Chondrocyte (in vitro differentiated cells): ENCODE measurements around the gene FAM200C. TPM values are rescaled to one million over a fixed set of nuclear protein-coding genes. Genes with fewer than 3 reads are reported as not detected.

Experiments used
- DNase-seq: peaks from one replicate; pipeline ENCODE4 v3.0.0; 2021; ENCODE audit warnings: mixed read lengths, low spot score
- H3K27ac Mint-ChIP-seq: one replicate; pipeline ENCODE4 v1.8.0; 2021; ENCODE audit warnings: mild to moderate bottlenecking, moderate library complexity, mixed read lengths; ENCODE audit not compliant: unreplicated experiment
- H3K27me3 Mint-ChIP-seq: 2 replicates; pipeline ENCODE4 v1.8.0; 2021; ENCODE audit warnings: low read depth, mixed read lengths
- H3K36me3 Mint-ChIP-seq: 2 replicates; pipeline ENCODE4 v1.8.0; 2021; ENCODE audit warnings: low read depth, mixed read lengths
- H3K4me1 Mint-ChIP-seq: 2 replicates; pipeline ENCODE4 v1.8.0; 2021; ENCODE audit warnings: low read depth, mild to moderate bottlenecking, mixed read lengths
- H3K4me3 Mint-ChIP-seq: one replicate; pipeline ENCODE4 v1.8.0; 2021; ENCODE audit warnings: mild to moderate bottlenecking, moderate library complexity, mixed read lengths; ENCODE audit not compliant: unreplicated experiment
- H3K9me3 Mint-ChIP-seq: 2 replicates; pipeline ENCODE4 v1.8.0; 2021; ENCODE audit warnings: low read depth, mixed read lengths
- total RNA-seq: library from RNA; stranded (reverse); gene quantifications from 3 replicates; pipeline ENCODE4 v1.2.1, GENCODE V29; 2021
- TF ChIP-seq, protein P1 (sequence below): fragments of 200-600 bp; sonication (generic); IDR thresholded peaks from 2 replicates; pipeline ENCODE4 v1.5.0; 2021; ENCODE audit warnings: antibody characterized with exemption, mild to moderate bottlenecking, moderate library complexity

FAM200C gene
- total RNA-seq, 1 donor from 2014 or later, result 4.1 TPM

DNA sequence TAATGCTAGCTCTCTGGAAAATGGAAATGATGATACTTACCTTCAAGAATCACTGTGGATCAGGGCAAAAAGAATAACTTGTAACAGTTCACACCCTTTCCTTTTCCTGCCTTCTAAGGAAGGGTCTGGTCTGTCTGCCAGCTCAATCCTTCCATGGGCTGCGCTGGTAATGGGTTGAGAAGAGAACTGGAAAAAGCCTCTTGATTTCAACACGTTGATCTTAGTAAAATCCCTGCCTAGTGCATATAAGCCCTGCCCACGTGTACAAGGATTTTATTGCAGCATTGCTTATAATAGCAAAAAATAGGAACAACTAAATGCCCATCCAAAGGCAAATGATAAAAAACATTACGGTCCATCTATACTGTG, 49.9 kb downstream of the FAM200C start:
- Mint-ChIP-seq H3K9me3 (no peaks in the 10 kb centered on the region), H3K27me3 (no peaks in the 10 kb centered on the region), H3K4me1 (peaks cover 2% of the 10 kb centered on the region), H3K36me3 (no peaks in the 10 kb centered on the region), H3K4me3 (no peak overlapping the region), H3K27ac (no peak overlapping the region)
- TF ChIP-seq, protein P1, sequence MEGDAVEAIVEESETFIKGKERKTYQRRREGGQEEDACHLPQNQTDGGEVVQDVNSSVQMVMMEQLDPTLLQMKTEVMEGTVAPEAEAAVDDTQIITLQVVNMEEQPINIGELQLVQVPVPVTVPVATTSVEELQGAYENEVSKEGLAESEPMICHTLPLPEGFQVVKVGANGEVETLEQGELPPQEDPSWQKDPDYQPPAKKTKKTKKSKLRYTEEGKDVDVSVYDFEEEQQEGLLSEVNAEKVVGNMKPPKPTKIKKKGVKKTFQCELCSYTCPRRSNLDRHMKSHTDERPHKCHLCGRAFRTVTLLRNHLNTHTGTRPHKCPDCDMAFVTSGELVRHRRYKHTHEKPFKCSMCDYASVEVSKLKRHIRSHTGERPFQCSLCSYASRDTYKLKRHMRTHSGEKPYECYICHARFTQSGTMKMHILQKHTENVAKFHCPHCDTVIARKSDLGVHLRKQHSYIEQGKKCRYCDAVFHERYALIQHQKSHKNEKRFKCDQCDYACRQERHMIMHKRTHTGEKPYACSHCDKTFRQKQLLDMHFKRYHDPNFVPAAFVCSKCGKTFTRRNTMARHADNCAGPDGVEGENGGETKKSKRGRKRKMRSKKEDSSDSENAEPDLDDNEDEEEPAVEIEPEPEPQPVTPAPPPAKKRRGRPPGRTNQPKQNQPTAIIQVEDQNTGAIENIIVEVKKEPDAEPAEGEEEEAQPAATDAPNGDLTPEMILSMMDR, result no peak
- DNase-seq, result no peak

DNA sequence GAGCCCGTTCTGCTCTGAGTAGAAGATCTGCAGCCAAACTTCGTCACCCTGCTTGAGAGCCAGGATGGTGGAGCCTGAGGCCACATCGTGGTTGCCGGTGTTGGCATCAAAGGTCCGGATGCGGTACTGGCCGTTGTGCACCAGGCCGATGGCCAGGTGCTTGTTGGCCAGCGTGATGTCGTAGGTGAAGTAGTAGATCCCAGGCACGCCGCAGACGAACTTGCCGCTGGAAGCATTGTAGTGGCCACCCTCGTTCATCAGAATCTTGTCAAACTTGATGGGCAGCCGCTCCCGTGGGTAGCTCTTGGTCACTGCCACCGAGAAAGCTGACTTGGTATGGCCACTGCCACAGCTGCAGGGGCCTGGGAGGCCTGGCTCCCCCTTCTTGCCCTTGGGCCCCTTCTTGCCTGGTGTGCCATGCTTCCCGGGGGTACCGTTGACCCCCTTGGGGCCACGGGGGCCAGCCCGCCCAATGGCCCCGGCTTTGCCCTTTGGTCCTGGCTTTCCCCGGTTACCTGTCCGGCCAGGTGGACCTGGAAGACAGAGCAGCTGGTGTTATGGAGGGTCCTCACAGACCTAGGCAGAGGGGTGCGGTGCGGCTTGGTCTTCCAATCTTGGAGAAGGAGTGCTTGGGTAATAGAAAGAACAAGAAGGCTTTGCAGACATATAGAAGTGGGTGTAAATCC, 50.5 kb downstream of the FAM200C start:
- no peak overlapping the region for H3K4me3 Mint-ChIP-seq
- no peak overlapping the region for H3K27ac Mint-ChIP-seq
- H3K9me3 Mint-ChIP-seq, result no peaks in the 10 kb centered on the region
- TF ChIP-seq, protein P1, result no peak
- no peak for DNase-seq
- no peaks in the 10 kb centered on the region for H3K36me3 Mint-ChIP-seq
- H3K4me1 Mint-ChIP-seq, result peaks cover 2% of the 10 kb centered on the region
- no peaks in the 10 kb centered on the region for H3K27me3 Mint-ChIP-seq

DNA sequence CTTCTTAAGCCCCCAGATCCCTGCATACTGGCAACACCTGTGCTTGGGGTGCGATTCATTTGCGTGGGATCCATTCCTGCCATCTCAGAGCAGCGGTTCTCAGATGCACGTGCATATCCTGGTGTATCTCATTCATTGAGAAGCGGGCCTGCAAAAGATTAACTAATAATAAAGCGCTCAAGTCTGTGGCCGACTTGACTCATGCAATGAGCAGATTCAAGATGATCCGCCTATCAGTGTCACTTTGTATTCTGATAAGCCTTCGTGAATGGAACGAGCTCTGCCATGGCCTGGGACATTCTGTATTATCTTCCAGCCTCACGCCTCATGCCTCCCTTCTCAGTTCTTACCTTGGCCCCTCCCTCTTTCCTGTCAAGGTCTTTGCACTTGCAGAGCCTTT, 51.8 kb downstream of the FAM200C start:
- no peaks in the 10 kb centered on the region for H3K27me3 Mint-ChIP-seq
- DNase-seq, result no peak
- TF ChIP-seq, protein P1, result no peak
- H3K36me3 Mint-ChIP-seq, result no peaks in the 10 kb centered on the region
- no peak overlapping the region for H3K4me3 Mint-ChIP-seq
- peaks cover 2% of the 10 kb centered on the region for H3K4me1 Mint-ChIP-seq
- no peak overlapping the region for H3K27ac Mint-ChIP-seq
- H3K9me3 Mint-ChIP-seq, result no peaks in the 10 kb centered on the region

DNA sequence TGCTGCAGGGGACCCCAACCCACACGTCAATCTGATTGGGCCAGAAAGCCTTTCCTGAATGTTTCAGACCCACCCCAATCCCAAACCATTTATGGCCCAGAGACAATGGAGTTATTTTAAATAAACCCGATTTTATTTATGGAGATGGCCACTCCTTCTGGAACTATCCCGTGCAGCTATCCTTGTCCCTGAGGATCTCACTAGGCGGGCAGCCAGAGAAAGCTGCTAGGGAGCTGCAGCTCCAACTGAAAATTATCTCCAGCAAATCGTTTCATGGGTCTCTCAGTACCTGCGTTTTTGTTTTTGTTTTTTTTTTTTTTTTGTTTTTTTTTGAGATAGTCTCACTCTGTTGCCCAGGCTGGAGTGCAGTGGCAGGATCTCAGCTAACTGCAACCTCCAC, 52.4 kb downstream of the FAM200C start:
- no peaks in the 10 kb centered on the region for H3K36me3 Mint-ChIP-seq
- H3K4me3 Mint-ChIP-seq, result no peak overlapping the region
- no peaks in the 10 kb centered on the region for H3K9me3 Mint-ChIP-seq
- no peaks in the 10 kb centered on the region for H3K27me3 Mint-ChIP-seq
- peaks cover 2% of the 10 kb centered on the region for H3K4me1 Mint-ChIP-seq
- no peak for DNase-seq
- H3K27ac Mint-ChIP-seq, result no peak overlapping the region
- TF ChIP-seq, protein P1, result no peak

Other genes starting within 250 kb of the FAM200C start
- not detected in 3 replicates for gene FABP6, start 170.5 kb downstream of the FAM200C start, total RNA-seq
- gene CCNJL, start 87.5 kb downstream of the FAM200C start, total RNA-seq, result 4.7 to 11.4 TPM (median 10.0 TPM) in 3 replicates
- gene C1QTNF2, start 29.4 kb downstream of the FAM200C start, total RNA-seq, result 0.34 to 0.62 TPM (median 0.59 TPM) in 3 replicates
- gene SLU7, start 19.0 kb upstream of the FAM200C start, total RNA-seq, result 29.5 to 36.4 TPM (median 32.4 TPM) in 3 replicates
- gene PTTG1, start 21.8 kb upstream of the FAM200C start, total RNA-seq, result 8.6 to 19.7 TPM (median 15.5 TPM) in 3 replicates